ENCODE data around the gene PAPOLA.

Gene PAPOLA

DNA sequence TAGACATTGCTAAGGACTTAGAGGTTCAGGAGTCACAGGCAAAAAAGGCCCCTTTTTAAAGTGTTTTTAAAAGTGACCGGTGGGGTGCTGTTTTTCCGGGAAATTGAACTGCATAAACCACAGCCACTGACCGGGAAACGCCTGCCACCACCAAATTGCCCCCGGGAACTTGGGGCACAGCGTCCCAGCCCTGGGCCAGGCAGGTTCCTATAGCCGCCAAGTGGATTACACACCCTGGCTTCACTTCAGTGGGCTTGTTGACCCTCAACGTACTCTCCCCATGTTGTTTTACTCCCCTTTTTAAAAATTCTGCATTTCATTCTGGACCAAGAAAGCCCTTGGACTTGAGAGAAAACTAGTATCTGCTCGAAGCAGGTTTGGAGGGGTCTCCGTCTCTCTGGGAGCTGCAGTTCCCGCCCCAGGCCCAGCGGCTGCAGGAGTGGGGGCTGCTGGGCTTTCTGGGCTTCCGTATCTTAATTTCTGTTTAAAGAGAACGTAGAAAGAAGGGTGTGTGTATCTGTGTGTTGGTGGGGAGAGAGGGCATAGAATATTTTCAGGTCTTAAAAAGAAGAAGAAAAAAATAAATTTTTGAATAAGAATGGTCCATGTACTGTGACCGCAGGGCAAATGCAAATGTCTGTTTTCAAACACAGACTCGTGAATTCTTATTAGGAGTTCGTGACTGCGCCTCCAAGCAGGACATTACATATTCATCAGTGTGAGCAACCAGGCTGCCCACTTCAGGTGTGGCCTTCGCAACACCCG, 82.9 kb downstream of the PAPOLA start:
- TF ChIP-seq, protein P1, sequence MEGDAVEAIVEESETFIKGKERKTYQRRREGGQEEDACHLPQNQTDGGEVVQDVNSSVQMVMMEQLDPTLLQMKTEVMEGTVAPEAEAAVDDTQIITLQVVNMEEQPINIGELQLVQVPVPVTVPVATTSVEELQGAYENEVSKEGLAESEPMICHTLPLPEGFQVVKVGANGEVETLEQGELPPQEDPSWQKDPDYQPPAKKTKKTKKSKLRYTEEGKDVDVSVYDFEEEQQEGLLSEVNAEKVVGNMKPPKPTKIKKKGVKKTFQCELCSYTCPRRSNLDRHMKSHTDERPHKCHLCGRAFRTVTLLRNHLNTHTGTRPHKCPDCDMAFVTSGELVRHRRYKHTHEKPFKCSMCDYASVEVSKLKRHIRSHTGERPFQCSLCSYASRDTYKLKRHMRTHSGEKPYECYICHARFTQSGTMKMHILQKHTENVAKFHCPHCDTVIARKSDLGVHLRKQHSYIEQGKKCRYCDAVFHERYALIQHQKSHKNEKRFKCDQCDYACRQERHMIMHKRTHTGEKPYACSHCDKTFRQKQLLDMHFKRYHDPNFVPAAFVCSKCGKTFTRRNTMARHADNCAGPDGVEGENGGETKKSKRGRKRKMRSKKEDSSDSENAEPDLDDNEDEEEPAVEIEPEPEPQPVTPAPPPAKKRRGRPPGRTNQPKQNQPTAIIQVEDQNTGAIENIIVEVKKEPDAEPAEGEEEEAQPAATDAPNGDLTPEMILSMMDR (IDR thresholded peaks at IDR 0.05; ENCODE audit: borderline replicate concordance, insufficient read depth, low read depth, low read length): no peak
- no peak overlapping the region for H3K4me3 ChIP-seq (ENCODE audit: low read depth, low read length)

DNA sequence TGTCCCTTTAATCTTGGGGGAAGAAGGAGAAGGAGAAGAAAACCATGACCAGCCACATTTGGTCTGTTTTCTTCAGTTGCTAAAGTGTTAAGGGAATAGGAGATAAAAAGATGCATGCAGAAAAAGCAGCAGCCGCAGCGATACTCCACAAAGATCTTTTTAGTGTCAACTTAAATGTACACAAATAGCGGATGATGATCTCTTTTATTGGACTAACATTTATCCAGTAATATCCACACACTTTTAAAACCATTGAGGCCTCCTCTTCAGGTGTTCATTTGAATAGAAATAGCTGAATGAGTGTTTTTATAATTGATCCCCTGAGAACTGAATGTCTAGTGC, 83.5 kb downstream of the PAPOLA start:
- H3K4me3 ChIP-seq (ENCODE audit: low read depth, low read length): no peak overlapping the region
- TF ChIP-seq, protein P1 (IDR thresholded peaks at IDR 0.05; ENCODE audit: borderline replicate concordance, insufficient read depth, low read depth, low read length): no peak

DNA sequence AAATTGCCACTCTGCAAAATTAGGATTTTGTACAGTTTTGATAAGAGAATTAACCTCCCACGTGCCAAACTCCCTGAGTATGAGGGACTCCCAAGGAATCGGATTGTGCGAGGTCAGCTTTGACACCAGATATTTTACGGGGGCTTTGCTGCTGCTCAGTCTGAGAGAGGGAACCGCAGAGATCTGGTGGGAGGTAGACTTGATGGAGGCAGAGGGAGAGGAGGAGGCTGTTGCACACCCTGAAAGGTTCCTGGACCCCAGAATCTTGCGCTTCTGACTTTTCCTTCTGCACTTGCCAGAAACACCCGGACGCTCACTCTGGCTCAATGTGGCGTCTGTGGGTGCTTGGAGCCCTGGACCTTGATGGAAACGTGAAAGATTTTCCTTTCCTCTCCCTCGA, 83.9 kb downstream of the PAPOLA start:
- TF ChIP-seq, protein P1 (IDR thresholded peaks at IDR 0.05; ENCODE audit: borderline replicate concordance, insufficient read depth, low read depth, low read length): no peak

DNA sequence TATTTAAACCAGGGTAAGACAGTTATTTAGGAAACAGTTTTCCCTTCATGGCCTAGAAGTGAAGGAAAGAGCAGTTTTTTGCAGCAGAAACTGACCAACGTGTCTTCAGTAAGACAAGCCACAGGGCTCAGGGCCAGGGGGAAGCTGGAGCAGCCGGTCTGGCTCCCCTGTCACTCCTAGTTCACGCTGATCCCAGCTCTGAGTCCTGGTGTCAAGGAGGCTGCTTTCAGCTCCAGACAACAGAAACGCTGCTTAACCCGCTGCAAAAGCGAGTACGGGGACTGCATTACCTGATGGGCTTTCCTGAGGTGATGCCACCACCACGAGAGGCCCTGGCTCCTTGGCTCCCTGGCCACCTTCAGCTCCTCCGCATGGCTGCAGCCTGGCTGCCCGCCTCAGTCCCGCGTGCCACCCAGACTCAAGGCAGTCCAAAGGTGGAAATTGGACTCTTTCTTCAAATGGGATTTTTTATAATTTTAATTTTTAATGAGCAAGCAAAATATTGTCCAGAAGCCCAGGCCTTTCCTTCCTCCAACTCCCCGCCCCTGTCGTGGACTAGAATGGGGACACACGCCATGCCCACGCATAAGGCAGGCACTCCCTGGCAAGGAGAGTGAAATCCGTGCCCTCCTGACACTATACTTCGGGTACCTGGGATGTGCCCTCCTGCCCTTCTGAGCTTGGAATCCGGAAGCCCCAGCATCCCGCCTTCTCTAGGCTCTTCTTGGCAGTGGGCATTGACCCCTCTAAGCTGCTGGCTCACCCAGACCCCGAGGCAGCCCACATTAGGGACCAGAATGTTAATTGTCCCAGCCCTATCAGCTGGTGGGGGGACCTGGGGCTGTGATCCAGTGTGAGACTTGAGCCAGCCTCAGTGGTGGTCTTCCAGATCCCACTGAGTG, 85.0 kb downstream of the PAPOLA start:
- no peak overlapping the region for H3K4me3 ChIP-seq (ENCODE audit: low read depth, low read length)
- TF ChIP-seq, protein P1 (IDR thresholded peaks at IDR 0.05; ENCODE audit: borderline replicate concordance, insufficient read depth, low read depth, low read length): no peak

More for the DNA sequence above, 83.9 kb downstream of the PAPOLA start:
- H3K4me3 ChIP-seq (ENCODE audit: low read depth, low read length): no peak overlapping the region

DNA sequence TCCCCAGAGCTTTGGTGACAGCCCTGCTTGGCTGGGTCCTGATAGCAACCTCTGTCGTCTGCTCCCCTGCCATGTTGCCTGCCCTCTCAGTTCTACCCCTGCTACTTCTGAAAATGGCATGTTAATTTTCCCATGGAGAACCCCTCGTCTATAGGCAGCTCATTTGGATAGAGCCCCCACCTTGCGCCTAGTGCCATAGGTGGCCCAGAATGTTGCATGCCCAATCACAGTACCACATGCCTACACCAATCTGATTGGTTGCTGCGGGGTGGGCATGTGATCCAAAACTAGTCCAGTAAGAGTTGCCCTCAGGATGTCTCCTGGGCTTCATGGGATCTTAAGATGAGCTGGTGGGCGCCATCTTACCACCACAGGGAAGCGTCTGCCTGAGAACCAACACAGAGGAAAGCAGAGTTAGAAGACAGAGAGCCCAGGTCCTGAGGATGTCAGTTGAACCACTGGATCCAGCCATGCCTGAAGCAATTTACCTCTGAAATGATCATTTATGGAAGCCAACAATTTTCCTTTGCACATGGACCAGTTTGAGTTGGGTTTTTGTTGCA, 85.7 kb downstream of the PAPOLA start:
- TF ChIP-seq, protein P1 (IDR thresholded peaks at IDR 0.05; ENCODE audit: borderline replicate concordance, insufficient read depth, low read depth, low read length): no peak
- no peak overlapping the region for H3K4me3 ChIP-seq (ENCODE audit: low read depth, low read length)

DNA sequence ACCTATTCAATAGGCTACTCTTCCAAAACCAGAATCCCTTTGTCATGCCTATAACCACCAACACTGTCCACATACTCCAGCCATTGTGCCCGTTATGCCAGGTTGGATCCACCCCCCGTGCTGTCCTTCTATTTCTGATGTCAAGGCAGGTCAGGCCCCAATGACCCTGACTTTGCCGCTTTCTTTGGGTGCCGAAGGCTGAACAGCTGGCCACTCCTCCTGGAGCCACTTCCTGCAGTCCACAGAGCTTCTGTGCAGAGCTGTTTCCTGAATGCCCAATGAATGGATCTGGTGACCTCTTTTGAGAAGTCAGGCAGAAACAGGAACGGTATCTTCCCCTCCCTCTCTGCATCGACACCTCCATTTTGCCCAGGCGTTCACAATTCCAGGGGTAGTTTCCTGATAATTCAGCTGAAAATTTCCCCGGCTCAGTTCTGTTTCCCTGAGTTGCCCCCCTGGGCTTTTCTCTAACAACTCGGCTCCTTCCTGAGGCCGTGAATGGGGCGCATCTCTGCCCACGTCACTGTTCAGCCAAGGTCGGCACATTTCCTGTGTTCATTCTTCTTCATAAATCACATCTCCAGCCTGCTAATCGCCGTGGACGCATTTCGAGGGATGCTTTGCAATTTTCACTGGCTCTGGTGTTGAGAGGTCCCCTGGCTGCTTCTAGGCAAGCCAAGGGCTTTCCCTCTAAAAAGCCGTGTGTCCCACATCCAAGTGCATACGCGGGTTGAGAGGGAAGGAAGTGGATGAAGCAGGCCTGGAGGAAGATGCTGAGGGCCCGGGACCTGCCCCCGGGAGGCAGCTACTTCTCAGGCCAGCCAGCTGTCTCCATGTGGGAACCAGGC, 86.5 kb downstream of the PAPOLA start:
- H3K4me3 ChIP-seq (ENCODE audit: low read depth, low read length): no peak overlapping the region
- TF ChIP-seq, protein P1 (IDR thresholded peaks at IDR 0.05; ENCODE audit: borderline replicate concordance, insufficient read depth, low read depth, low read length): no peak

Measured in GM12875 (cell line).